ENCODE data around the gene TMCO4.

Gene TMCO4

DNA sequence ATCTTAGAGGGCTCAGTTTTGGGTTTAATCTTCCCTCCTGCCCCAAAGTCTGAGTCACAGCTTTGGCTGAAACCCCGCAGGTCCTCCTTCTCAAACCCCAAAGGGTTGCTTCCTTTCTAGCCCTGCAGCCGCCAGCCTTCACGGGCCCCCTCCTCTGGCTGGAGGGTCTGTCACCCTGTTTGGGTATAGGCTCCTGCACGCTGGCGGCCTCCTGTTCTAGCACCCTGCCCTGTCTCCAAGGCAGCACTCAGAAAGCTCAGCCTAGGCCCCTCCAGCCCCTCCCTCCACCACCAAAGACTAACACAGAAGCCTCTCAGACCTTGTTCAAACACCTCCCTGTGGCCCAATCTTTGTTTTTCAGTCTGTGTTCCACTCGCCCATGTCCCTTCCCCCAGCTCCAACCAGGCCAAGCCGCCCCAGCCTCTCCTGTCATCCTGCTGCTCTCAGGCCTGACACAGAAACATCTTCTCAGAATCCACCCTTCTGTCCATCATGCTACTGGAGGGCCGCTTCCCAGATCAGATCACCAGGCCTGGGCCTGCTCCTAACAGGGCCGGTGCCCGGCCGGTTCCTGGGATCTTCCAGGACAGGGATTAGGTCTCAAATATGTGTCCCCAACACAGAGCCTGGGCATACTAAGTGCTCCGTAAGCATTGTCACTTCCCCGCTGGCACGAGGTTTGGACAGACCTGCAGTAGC, 99.5 kb downstream of the TMCO4 start:
- no peak overlapping the region for H3K4me3 ChIP-seq (ENCODE audit: low read depth, low read length)
- in situ Hi-C loops (cut with HindIII; ENCODE audit: low sequenced_read_pairs), result no loop called here
- TF ChIP-seq, protein P1, sequence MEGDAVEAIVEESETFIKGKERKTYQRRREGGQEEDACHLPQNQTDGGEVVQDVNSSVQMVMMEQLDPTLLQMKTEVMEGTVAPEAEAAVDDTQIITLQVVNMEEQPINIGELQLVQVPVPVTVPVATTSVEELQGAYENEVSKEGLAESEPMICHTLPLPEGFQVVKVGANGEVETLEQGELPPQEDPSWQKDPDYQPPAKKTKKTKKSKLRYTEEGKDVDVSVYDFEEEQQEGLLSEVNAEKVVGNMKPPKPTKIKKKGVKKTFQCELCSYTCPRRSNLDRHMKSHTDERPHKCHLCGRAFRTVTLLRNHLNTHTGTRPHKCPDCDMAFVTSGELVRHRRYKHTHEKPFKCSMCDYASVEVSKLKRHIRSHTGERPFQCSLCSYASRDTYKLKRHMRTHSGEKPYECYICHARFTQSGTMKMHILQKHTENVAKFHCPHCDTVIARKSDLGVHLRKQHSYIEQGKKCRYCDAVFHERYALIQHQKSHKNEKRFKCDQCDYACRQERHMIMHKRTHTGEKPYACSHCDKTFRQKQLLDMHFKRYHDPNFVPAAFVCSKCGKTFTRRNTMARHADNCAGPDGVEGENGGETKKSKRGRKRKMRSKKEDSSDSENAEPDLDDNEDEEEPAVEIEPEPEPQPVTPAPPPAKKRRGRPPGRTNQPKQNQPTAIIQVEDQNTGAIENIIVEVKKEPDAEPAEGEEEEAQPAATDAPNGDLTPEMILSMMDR (IDR thresholded peaks at IDR 0.05; ENCODE audit: low read depth, low read length), result no peak
- DNase-seq (ENCODE audit: low read depth, low spot score), result no peak

DNA sequence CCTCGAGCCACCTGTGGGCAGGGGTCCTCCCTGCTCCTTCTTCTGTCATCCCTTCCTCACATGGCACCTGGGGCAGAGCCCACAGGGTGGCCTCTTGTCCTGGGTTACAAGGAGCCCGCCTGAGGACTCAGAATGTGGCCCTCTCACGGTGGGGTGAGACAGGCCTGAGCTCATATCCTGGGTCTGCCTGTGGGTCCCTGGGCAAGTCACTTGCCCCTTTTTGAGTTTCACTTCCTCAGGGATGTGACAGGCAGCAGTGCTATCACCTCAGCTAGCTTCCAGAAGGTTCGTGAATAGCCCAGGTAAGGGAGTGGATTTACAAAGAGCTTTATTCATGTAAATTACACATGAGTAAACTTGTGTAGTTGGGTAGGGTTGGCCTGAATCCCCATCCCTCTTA, 101.5 kb downstream of the TMCO4 start:
- in situ Hi-C loops (cut with HindIII; ENCODE audit: low sequenced_read_pairs), result no loop called here
- DNase-seq (ENCODE audit: low read depth, low spot score), result no peak
- TF ChIP-seq, protein P1 (IDR thresholded peaks at IDR 0.05; ENCODE audit: low read depth, low read length), result no peak
- no peak overlapping the region for H3K4me3 ChIP-seq (ENCODE audit: low read depth, low read length)

DNA sequence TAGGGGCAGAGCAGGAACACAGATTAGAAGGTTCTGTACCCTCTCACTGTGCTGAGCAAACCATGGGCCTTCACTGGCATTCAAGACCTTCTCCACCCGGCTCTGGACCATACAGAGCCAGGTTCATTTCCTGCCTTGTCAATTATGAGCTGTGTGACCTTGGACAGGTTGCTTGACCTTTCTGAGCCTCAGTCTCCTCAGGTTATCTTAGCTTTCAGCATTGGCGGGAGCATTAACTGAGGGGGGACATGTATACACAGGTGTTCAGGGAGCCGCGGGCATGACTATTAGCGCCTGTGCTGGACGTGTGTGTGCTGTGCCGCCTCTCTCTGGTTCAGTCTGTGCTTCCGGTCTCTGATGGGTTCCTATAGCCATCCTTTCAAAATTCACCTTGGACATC, 102.9 kb downstream of the TMCO4 start:
- no peak for DNase-seq (ENCODE audit: low read depth, low spot score)
- TF ChIP-seq, protein P1 (IDR thresholded peaks at IDR 0.05; ENCODE audit: low read depth, low read length), result no peak

DNA sequence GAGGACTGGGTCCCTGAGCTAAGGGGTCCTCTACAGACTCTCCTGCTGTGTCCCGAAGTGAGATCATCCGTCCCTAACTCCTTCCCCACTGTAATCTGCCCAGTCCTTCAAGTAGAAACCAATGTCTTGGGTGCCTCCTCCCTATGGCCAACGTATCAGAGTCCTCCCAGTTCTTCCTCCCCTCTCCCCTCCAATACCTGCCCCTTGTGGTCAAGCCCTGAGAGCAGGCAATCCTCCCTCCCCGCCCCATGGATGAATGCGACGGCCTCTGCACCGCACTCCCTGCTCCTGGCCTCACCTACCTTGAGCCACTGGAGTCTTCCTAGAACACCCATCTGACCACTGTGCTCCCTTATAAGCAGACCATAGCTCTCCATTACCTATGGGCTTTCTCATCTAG, 103.9 kb downstream of the TMCO4 start:
- in situ Hi-C loops (cut with HindIII; ENCODE audit: low sequenced_read_pairs), result no loop called here
- TF ChIP-seq, protein P1 (IDR thresholded peaks at IDR 0.05; ENCODE audit: low read depth, low read length), result no peak
- no peak overlapping the region for H3K4me3 ChIP-seq (ENCODE audit: low read depth, low read length)
- DNase-seq (ENCODE audit: low read depth, low spot score), result no peak

More for the DNA sequence above, 102.9 kb downstream of the TMCO4 start:
- in situ Hi-C loops (cut with HindIII; ENCODE audit: low sequenced_read_pairs), result no loop called here
- no peak overlapping the region for H3K4me3 ChIP-seq (ENCODE audit: low read depth, low read length)

DNA sequence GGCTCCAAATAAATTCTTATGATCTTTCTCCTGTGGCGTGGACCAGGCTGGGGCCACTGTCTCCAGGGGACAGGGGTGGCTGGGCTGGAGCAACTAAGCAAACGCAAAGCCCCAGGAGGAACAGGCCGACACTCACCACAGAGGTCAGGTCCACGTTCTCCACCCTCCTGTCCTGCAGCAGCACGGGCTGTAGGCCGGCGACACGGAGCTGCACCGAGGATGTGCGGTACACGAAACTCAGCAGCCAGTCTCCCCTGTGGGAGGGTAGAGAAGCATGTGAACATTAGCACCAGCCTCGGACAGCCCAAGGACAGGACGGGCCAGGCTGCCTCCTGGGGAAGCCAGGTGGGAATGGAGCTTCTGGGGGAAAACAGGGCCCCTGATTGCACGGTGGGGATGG, 105.4 kb downstream of the TMCO4 start:
- DNase-seq (ENCODE audit: low read depth, low spot score), result no peak
- no peak overlapping the region for H3K4me3 ChIP-seq (ENCODE audit: low read depth, low read length)
- in situ Hi-C loops (cut with HindIII; ENCODE audit: low sequenced_read_pairs), result no loop called here
- TF ChIP-seq, protein P1 (IDR thresholded peaks at IDR 0.05; ENCODE audit: low read depth, low read length), result no peak

DNA sequence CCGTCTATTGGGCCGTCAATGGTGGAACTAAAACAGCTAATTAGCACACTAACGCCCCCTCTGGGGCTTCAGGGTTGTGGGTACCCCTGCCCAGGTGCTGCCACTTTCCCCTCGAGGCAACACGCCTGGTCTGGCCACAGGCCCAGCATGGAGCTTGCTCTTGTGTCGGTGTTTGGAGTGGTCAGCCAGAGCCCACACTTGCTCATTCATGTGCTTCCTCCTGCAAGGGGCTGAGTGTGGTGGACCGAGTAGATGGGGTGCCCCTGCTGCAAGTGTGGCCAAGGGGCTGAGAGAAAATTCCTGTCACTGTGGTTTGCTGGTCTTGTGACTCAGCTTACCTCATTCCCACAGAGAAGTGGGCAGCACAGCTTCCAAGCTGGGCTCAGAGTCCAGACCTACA, 109.4 kb downstream of the TMCO4 start:
- DNase-seq (ENCODE audit: low read depth, low spot score), result no peak
- in situ Hi-C loops (cut with HindIII; ENCODE audit: low sequenced_read_pairs), result no loop called here
- no peak overlapping the region for H3K4me3 ChIP-seq (ENCODE audit: low read depth, low read length)
- TF ChIP-seq, protein P1 (IDR thresholded peaks at IDR 0.05; ENCODE audit: low read depth, low read length), result no peak

All from astrocyte of the spinal cord (primary cell).